GM23338 (cell line): ENCODE data around the gene RHOV. TPM values are rescaled to one million over a fixed set of nuclear protein-coding genes. Genes with fewer than 3 reads are reported as not detected.

Experiments used
- ATAC-seq: fragments of 200-7000 bp; cut with Tn5 transposase; 3 replicates; pipeline ENCODE4 v1.9.1; 2020
- DNase-seq: peaks from one replicate; pipeline ENCODE4 v3.0.0-alpha.2; 2015; ENCODE audit warnings: low spot score
- H2AFZ ChIP-seq: fragments of 200-600 bp; sonication (generic); 2 replicates; pipeline ENCODE4 v1.8.0; 2016; ENCODE audit warnings: antibody characterized with exemption, mild to moderate bottlenecking, moderate library complexity
- H3F3A ChIP-seq: fragments of 200-600 bp; sonication (generic); replicated peaks from 2 replicates; pipeline ENCODE4 v1.8.0; 2017; ENCODE audit warnings: antibody characterized with exemption, mixed run types, low read depth
- H3K27ac ChIP-seq: fragments of 200-600 bp; sonication (generic); 2 replicates; pipeline ENCODE4 v1.6.1; 2016; ENCODE audit warnings: low read depth
- H3K27me3 ChIP-seq: fragments of 200-600 bp; sonication (generic); 2 replicates; pipeline ENCODE4 v1.8.0; 2016; ENCODE audit warnings: mild to moderate bottlenecking, mixed run types, moderate library complexity; ENCODE audit not compliant: insufficient read depth
- H3K36me3 ChIP-seq: fragments of 200-600 bp; sonication (generic); 2 replicates; pipeline ENCODE4 v1.8.0; 2016; ENCODE audit warnings: mild to moderate bottlenecking; ENCODE audit not compliant: insufficient read depth
- H3K4me1 ChIP-seq: fragments of 200-600 bp; sonication (generic); 2 replicates; pipeline ENCODE4 v1.8.0; 2016; ENCODE audit warnings: mild to moderate bottlenecking, moderate library complexity; ENCODE audit not compliant: insufficient read depth
- H3K4me2 ChIP-seq: fragments of 200-600 bp; sonication (generic); 2 replicates; pipeline ENCODE4 v1.7.1; 2017; ENCODE audit warnings: mixed run types
- H3K4me3 ChIP-seq: fragments of 200-600 bp; sonication (generic); 2 replicates; pipeline ENCODE4 v1.6.1; 2016; ENCODE audit warnings: mixed run types
- H3K79me2 ChIP-seq: fragments of 200-600 bp; sonication (generic); replicated peaks from 2 replicates; pipeline ENCODE4 v1.8.0; 2017; ENCODE audit warnings: mild to moderate bottlenecking; ENCODE audit not compliant: insufficient read depth
- H3K9me2 ChIP-seq: fragments of 200-600 bp; sonication (generic); 2 replicates; pipeline ENCODE4 v1.8.0; 2017; ENCODE audit not compliant: insufficient read depth
- H4K20me1 ChIP-seq: fragments of 200-600 bp; sonication (generic); replicated peaks from 2 replicates; pipeline ENCODE4 v1.8.0; 2017; ENCODE audit warnings: mild to moderate bottlenecking; ENCODE audit not compliant: insufficient read depth
- H3K27ac Mint-ChIP-seq: 2 replicates; pipeline ENCODE4 v1.8.0; 2020; ENCODE audit warnings: inconsistent platforms, mild to moderate bottlenecking, moderate library complexity, mixed read lengths
- H3K27me3 Mint-ChIP-seq: 3 replicates; pipeline ENCODE4 v1.8.0; 2022; ENCODE audit warnings: low read depth, mild to moderate bottlenecking, moderate library complexity, mixed read lengths, inconsistent platforms; ENCODE audit not compliant: insufficient read depth, poor library complexity
- H3K36me3 Mint-ChIP-seq: 3 replicates; pipeline ENCODE4 v1.8.0; 2021; ENCODE audit warnings: low read depth, mild to moderate bottlenecking, inconsistent platforms, moderate library complexity, mixed read lengths
- H3K4me1 Mint-ChIP-seq: 3 replicates; pipeline ENCODE4 v1.8.0; 2020; ENCODE audit warnings: mild to moderate bottlenecking, inconsistent platforms, mixed read lengths
- H3K4me3 Mint-ChIP-seq: 3 replicates; pipeline ENCODE4 v1.8.0; 2021; ENCODE audit warnings: moderate library complexity, mild to moderate bottlenecking, inconsistent platforms, mixed read lengths
- H3K9me3 Mint-ChIP-seq: 3 replicates; pipeline ENCODE4 v1.8.0; 2020; ENCODE audit warnings: moderate library complexity, mild to moderate bottlenecking, inconsistent platforms, mixed read lengths
- CREB1 ChIP-seq: fragments of 250-450 bp; sonication (Bioruptor Pico); IDR thresholded peaks from 2 replicates; pipeline ENCODE4 v1.5.0; 2020; ENCODE audit warnings: low read depth, mild to moderate bottlenecking, moderate library complexity
- CTCF ChIP-seq, 2 experiments: fragments of 200-600 bp in 1 of 2; sonication (generic) in 1 of 2; conservative IDR thresholded peaks; 2 replicates each; pipeline versions ENCODE4 v1.5.1 to v1.6.1; 2016 to 2017; ENCODE audit warnings: antibody characterized with exemption in 2 of 2, low read depth in 2 of 2, mild to moderate bottlenecking in 2 of 2, moderate library complexity in 1 of 2
- ETS1 ChIP-seq: IDR thresholded peaks from 2 replicates; pipeline ENCODE4 v1.6.1; 2016; ENCODE audit warnings: antibody characterized with exemption
- EZH2 ChIP-seq: fragments of 200-600 bp; sonication (generic); IDR thresholded peaks from one replicate; pipeline ENCODE4 v1.8.0; 2017; ENCODE audit warnings: antibody characterized with exemption, mild to moderate bottlenecking, low read depth; ENCODE audit not compliant: unreplicated experiment
- JUNB ChIP-seq: IDR thresholded peaks from one replicate; pipeline ENCODE4 v1.6.1; 2016; ENCODE audit warnings: antibody characterized with exemption; ENCODE audit not compliant: unreplicated experiment
- STAT1 ChIP-seq: IDR thresholded peaks from one replicate; pipeline ENCODE4 v1.6.1; 2016; ENCODE audit warnings: antibody characterized with exemption; ENCODE audit not compliant: unreplicated experiment
- ZNF114 ChIP-seq: fragments of 250-450 bp; sonication (Bioruptor Pico); IDR thresholded peaks from 2 replicates; pipeline ENCODE4 v1.5.0; 2020; ENCODE audit warnings: mild to moderate bottlenecking, moderate library complexity
- ZNF462 ChIP-seq: fragments of 250-450 bp; sonication (Bioruptor Pico); IDR thresholded peaks from 2 replicates; pipeline ENCODE4 v1.5.0; 2020; ENCODE audit warnings: mild to moderate bottlenecking, moderate library complexity
- polyA plus RNA-seq: library from polyadenylated mRNA; unstranded; fragments of >200 nt; fragmentation: Nextera tagmentation; extraction: Ambion mirVana; gene quantifications from 2 replicates; pipeline ENCODE4 v1.2.1, GENCODE V29; 2016
- total RNA-seq: library from RNA; depleted of rRNA; stranded (reverse); fragments of >200 nt; shearing (Covaris generic); gene quantifications from 2 replicates; pipeline ENCODE4 v1.2.3, GENCODE V29; 2014

The RHOV gene
- total and polyA plus RNA-seq, 2 experiments from 2014 or later: 4.4 to 4.7 TPM

GRCh38 chr15:40894681-40895448 lies 20.8 kb upstream of the RHOV start:
- peaks cover 42% of the 10 kb centered on the region for H3K36me3 Mint-ChIP-seq
- Histone ChIP-seq H3K4me3 (peak overlapping the region; percentile 91), H3K27me3 (peaks cover 7% of the 10 kb centered on the region; the same call in 1 of the 2 replicates), H3K9me2 (no peaks in the 10 kb centered on the region), H2AFZ (peak overlapping the region; percentile 89), H4K20me1 (no peaks in the 10 kb centered on the region; the same call in none of the 2 replicates), H3K4me2 (peak overlapping the region; percentile 96), H3F3A (no peaks in the 10 kb centered on the region; the same call in 1 of the 2 replicates), H3K27ac (peak overlapping the region; percentile 95), H3K36me3 (peaks cover 19% of the 10 kb centered on the region), H3K4me1 (0 out of 2 replicates have a peak, but pooled peaks cover 4% of the 10 kb centered on the region), H3K79me2 (peaks cover 25% of the 10 kb centered on the region)
- ATAC-seq (peak; percentile 72), DNase-seq (peak; percentile 97)
- peaks cover 21% of the 10 kb centered on the region for H3K27me3 Mint-ChIP-seq
- peaks cover 9% of the 10 kb centered on the region for H3K4me1 Mint-ChIP-seq
- no peak for TF ChIP-seq ETS1
- no peak for TF ChIP-seq EZH2
- TF ChIP-seq CREB1 (CRISPR knock-in tag): peak; percentile 26; the same call in 1 of the 2 replicates
- TF ChIP-seq ZNF114 (CRISPR knock-in tag): no peak
- no peak for TF ChIP-seq STAT1
- no peak for TF ChIP-seq JUNB
- TF ChIP-seq CTCF (conservative IDR thresholded peaks at IDR 0.05; ENCODE audit: low read depth in 2 of 2): peak; percentile 39 to 58
- H3K4me3 Mint-ChIP-seq: peak overlapping the region; percentile 94
- H3K27ac Mint-ChIP-seq: peak overlapping the region; percentile 98
- no peaks in the 10 kb centered on the region; the same call in 2 of the 3 replicates for H3K9me3 Mint-ChIP-seq

GRCh38 chr15:40893733-40894680 lies 20.0 kb upstream of the RHOV start, which contains the start of gene VPS18:
Gene VPS18 (plus strand): TSS chr15:40894450. CDS start chr15:40894769, 319 bp downstream.
- Histone ChIP-seq H3K4me3 (peak within 1 kb of the TSS; percentile 91), H3K27me3 (peaks cover 7% of the 10 kb centered on the region; the same call in 1 of the 2 replicates), H3K4me1 (0 out of 2 replicates have a peak, but pooled peaks cover 4% of the 10 kb centered on the region), H3F3A (no peaks in the 10 kb centered on the region; the same call in 1 of the 2 replicates), H4K20me1 (no peaks in the 10 kb centered on the region; the same call in none of the 2 replicates), H3K79me2 (peaks cover 25% of the 10 kb centered on the region), H3K36me3 (peaks cover 19% of the 10 kb centered on the region), H3K9me2 (no peaks in the 10 kb centered on the region), H3K27ac (peak within 1 kb of the TSS; percentile 95), H2AFZ (peak within 1 kb of the TSS; percentile 100), H3K4me2 (peak within 1 kb of the TSS; percentile 99)
- Mint-ChIP-seq H3K27ac (peak within 1 kb of the TSS; percentile 98), H3K4me1 (peaks cover 9% of the 10 kb centered on the region), H3K4me3 (peak within 1 kb of the TSS; percentile 94), H3K9me3 (no peaks in the 10 kb centered on the region; the same call in 2 of the 3 replicates), H3K36me3 (peaks cover 36% of the 10 kb centered on the region), H3K27me3 (peaks cover 21% of the 10 kb centered on the region)
- DNase-seq (peak; percentile 99), ATAC-seq (peak; percentile 91)
- no peak for TF ChIP-seq ZNF462 (CRISPR knock-in tag)
